Body of pancreas (tissue), 4 donors: ENCODE data around the gene C6orf47. TPM values are rescaled to one million over a fixed set of nuclear protein-coding genes. Genes with fewer than 3 reads are reported as not detected.
"Not testable (repeated sequence)": the region's sequence is repeated elsewhere in the genome, so short reads cannot be mapped to it uniquely, and the experiment has no call there.

Source experiments
- ATAC-seq: fragments of 150-250 bp; one replicate; pipeline ENCODE4 v1.9.1; 2016
- DNase-seq, 4 donors: peaks; one replicate each; pipeline ENCODE4 v3.0.0-alpha.2; 2019
- H3K27ac ChIP-seq, 4 donors: fragments of 200-600 bp; sonication (generic); 1 replicate in 3 of 4; 2 replicates in 1 of 4; pipeline versions ENCODE4 v1.5.1 to v1.6.1; 2016 to 2019; ENCODE audit warnings: mild to moderate bottlenecking in 1 of 4, mixed read lengths in 1 of 4, moderate library complexity in 1 of 4
- H3K27me3 ChIP-seq, 2 donors: fragments of 200-600 bp; sonication (generic); one replicate each; pipeline ENCODE4 v1.6.0; 2016; ENCODE audit warnings: mild to moderate bottlenecking in 1 of 2
- H3K36me3 ChIP-seq, 2 donors: fragments of 200-600 bp; sonication (generic); replicated peaks in 1 of 2; 2 replicates each; pipeline ENCODE4 v1.5.1; 2016; ENCODE audit warnings: low read depth in 2 of 2; ENCODE audit not compliant: insufficient read depth in 1 of 2
- H3K4me1 ChIP-seq: fragments of 200-600 bp; sonication (generic); one replicate; pipeline ENCODE4 v1.6.0; 2016
- H3K4me3 ChIP-seq, 2 donors: fragments of 200-600 bp; sonication (generic); 1 replicate in 1 of 2; 2 replicates in 1 of 2; pipeline ENCODE4 v1.5.1; 2016 to 2019
- H3K9me3 ChIP-seq, 3 donors: fragments of 200-600 bp; sonication (generic); 1 replicate in 2 of 3; 2 replicates in 1 of 3; pipeline ENCODE4 v1.5.1; 2016
- POLR2A ChIP-seq, 3 donors: fragments of 450-650 bp; IDR thresholded peaks; one replicate each; pipeline ENCODE4 v1.6.1; 2016; ENCODE audit warnings: antibody characterized with exemption in 3 of 3, mild to moderate bottlenecking in 2 of 3
- WGBS, 2 donors: methylation state at CpG; one replicate each; pipeline ENCODE4 v1.1.5; 2017; 5-methylcytosine and 5-hydroxymethylcytosine counted together
- intact Hi-C: fragments of 100-400 bp; cut with DNase I; formaldehyde crosslinking; loops from one replicate; pipeline ENCODE4 v1.15.1; 2023
- total RNA-seq, 2 donors: library from RNA; depleted of rRNA; stranded (reverse); fragments of >200 nt; gene quantifications; one replicate each; pipeline ENCODE4 v1.1.0, GENCODE V29; 2016
- TF ChIP-seq, protein P1 (sequence below), 7 experiments: fragments of 450-650 bp in 4 of 7; fragments of 200-600 bp in 3 of 7; sonication (generic) in 3 of 7; IDR thresholded peaks; one replicate each; pipeline ENCODE4 v1.5.1; 2016 to 2019; ENCODE audit warnings: antibody characterized with exemption in 7 of 7

The C6orf47 gene
- total RNA-seq = 10 to 100 TPM; 15.8 to 22.1 TPM

GRCh38 chr6:31660381-31661261, at the start of gene C6orf47:
Gene C6orf47, minus strand, starts transcription at chr6:31660778. Its CDS starts 831 bp downstream, at chr6:31659947.
- peaks cover 61% of the 10 kb centered on the region for H3K4me1 ChIP-seq
- DNase-seq (peak; percentile 85 to 91 (median 88)), ATAC-seq (peak; percentile 83)
- H3K36me3 ChIP-seq = peaks cover 0 to 5% of the 10 kb centered on the region in 2 donors
- TF ChIP-seq, protein P1, sequence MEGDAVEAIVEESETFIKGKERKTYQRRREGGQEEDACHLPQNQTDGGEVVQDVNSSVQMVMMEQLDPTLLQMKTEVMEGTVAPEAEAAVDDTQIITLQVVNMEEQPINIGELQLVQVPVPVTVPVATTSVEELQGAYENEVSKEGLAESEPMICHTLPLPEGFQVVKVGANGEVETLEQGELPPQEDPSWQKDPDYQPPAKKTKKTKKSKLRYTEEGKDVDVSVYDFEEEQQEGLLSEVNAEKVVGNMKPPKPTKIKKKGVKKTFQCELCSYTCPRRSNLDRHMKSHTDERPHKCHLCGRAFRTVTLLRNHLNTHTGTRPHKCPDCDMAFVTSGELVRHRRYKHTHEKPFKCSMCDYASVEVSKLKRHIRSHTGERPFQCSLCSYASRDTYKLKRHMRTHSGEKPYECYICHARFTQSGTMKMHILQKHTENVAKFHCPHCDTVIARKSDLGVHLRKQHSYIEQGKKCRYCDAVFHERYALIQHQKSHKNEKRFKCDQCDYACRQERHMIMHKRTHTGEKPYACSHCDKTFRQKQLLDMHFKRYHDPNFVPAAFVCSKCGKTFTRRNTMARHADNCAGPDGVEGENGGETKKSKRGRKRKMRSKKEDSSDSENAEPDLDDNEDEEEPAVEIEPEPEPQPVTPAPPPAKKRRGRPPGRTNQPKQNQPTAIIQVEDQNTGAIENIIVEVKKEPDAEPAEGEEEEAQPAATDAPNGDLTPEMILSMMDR (IDR thresholded peaks at IDR 0.05) = no peak
- peak; percentile 85 to 89 (median 87) for TF ChIP-seq POLR2A (IDR thresholded peaks at IDR 0.05)
- WGBS, 2 donors = 0% methylated on average over 34 to 52 of the region's 52 CpGs
- no peaks in the 10 kb centered on the region for H3K27me3 ChIP-seq
- intact Hi-C loops = no loop called here
- H3K27ac ChIP-seq = peak within 1 kb of the TSS; percentile 85 to 89 (median 86)
- peak within 1 kb of the TSS; percentile 44 to 81 for H3K4me3 ChIP-seq
- no peaks in the 10 kb centered on the region for H3K9me3 ChIP-seq

- DNase-seq, H3K4me1 ChIP-seq, H3K27ac ChIP-seq, H3K4me3 ChIP-seq, intact Hi-C loops, ATAC-seq, H3K9me3 ChIP-seq, H3K27me3 ChIP-seq, H3K36me3 ChIP-seq: not testable (repeated sequence)
- 72 to 74% methylated on average over 11 of the region's 11 CpGs for WGBS, 2 donors
Measured at GRCh38 chr6:31709157-31709556, 48.6 kb upstream of the C6orf47 start.

- ATAC-seq (no peak), DNase-seq (no peak)
- intact Hi-C loops = no loop called here
- TF ChIP-seq POLR2A (IDR thresholded peaks at IDR 0.05) = no peak
- TF ChIP-seq, protein P1 (IDR thresholded peaks at IDR 0.05) = no peak
- Histone ChIP-seq H3K4me3 (no peak overlapping the region), H3K36me3 (no peaks in the 10 kb centered on the region), H3K27me3 (no peaks in the 10 kb centered on the region), H3K4me1 (peaks cover 6% of the 10 kb centered on the region), H3K9me3 (no peaks in the 10 kb centered on the region), H3K27ac (no peak overlapping the region)
- WGBS, 2 donors = 78 to 91% methylated on average over 3 of the region's 3 CpGs
Measured at GRCh38 chr6:31708224-31708623, 47.6 kb upstream of the C6orf47 start.

- TF ChIP-seq POLR2A (IDR thresholded peaks at IDR 0.05) = no peak
- TF ChIP-seq, protein P1 (IDR thresholded peaks at IDR 0.05) = no peak
- 73 to 88% methylated on average over 4 to 10 of the region's 10 CpGs for WGBS, 2 donors
- peaks cover 6% of the 10 kb centered on the region for H3K4me1 ChIP-seq
- intact Hi-C loops = no loop called here
- H3K4me3 ChIP-seq = no peak overlapping the region
- H3K36me3 ChIP-seq = no peaks in the 10 kb centered on the region
- no peaks in the 10 kb centered on the region for H3K27me3 ChIP-seq
- DNase-seq (no peak), ATAC-seq (no peak)
- no peaks in the 10 kb centered on the region for H3K9me3 ChIP-seq
- H3K27ac ChIP-seq = no peak overlapping the region
Measured at GRCh38 chr6:31707701-31708100, 47.1 kb upstream of the C6orf47 start.

GRCh38 chr6:31706599-31706998, 46.0 kb upstream of the C6orf47 start, which contains the start of gene LY6G6F:
Gene LY6G6F, plus strand, starts transcription at chr6:31706866. Its CDS starts 41 bp downstream, at chr6:31706907.
- TF ChIP-seq, protein P1 (IDR thresholded peaks at IDR 0.05) = no peak
- H3K4me1 ChIP-seq = peaks cover 13% of the 10 kb centered on the region
- 29 to 37% methylated on average over 3 of the region's 3 CpGs for WGBS, 2 donors
- H3K9me3 ChIP-seq = no peaks in the 10 kb centered on the region
- H3K27me3 ChIP-seq = no peaks in the 10 kb centered on the region
- intact Hi-C loops = no loop called here
- no peak within 1 kb of the TSS for H3K27ac ChIP-seq
- no peak for ATAC-seq
- H3K36me3 ChIP-seq = no peaks in the 10 kb centered on the region
- no peak for DNase-seq
- H3K4me3 ChIP-seq = no peak within 1 kb of the TSS
